Psoas muscle (tissue), 8 donors: ENCODE measurements around the gene IGFBP6. TPM values are rescaled to one million over a fixed set of nuclear protein-coding genes. Genes with fewer than 3 reads are reported as not detected.

ENCODE experiments used
- ATAC-seq, 4 donors: fragments of 200-7000 bp; cut with Tn5 transposase; one replicate each; pipeline ENCODE4 v1.9.1; 2020; ENCODE audit warnings: moderate library complexity in 3 of 4, mild to moderate bottlenecking in 2 of 4
- DNase-seq, 2 donors: peaks; one replicate each; pipeline ENCODE4 v3.0.0-alpha.2; 2020
- H3K27ac ChIP-seq: fragments of 200-600 bp; one replicate; pipeline ENCODE4 v1.8.0; 2022
- H3K27me3 ChIP-seq, 3 donors: fragments of 200-600 bp in 1 of 3; one replicate each; pipeline versions ENCODE4 v1.6.1 to v1.8.0; 2013 to 2022; ENCODE audit warnings: low read length in 2 of 3, mild to moderate bottlenecking in 2 of 3, moderate library complexity in 1 of 3; ENCODE audit not compliant: insufficient read depth in 3 of 3
- H3K36me3 ChIP-seq, 2 donors: fragments of 200-600 bp in 1 of 2; one replicate each; pipeline versions ENCODE4 v1.6.1 to v1.8.0; 2013 to 2022; ENCODE audit warnings: low read depth in 1 of 2, mild to moderate bottlenecking in 1 of 2, moderate library complexity in 1 of 2; ENCODE audit not compliant: insufficient read depth in 1 of 2
- H3K4me1 ChIP-seq: fragments of 200-600 bp; one replicate; pipeline ENCODE4 v1.8.0; 2022
- H3K4me3 ChIP-seq: fragments of 200-600 bp; one replicate; pipeline ENCODE4 v1.8.0; 2022; ENCODE audit warnings: mild to moderate bottlenecking
- H3K9me3 ChIP-seq: fragments of 200-600 bp; one replicate; pipeline ENCODE4 v1.8.0; 2022
- CTCF ChIP-seq: fragments of 200-600 bp; IDR thresholded peaks from one replicate; pipeline ENCODE4 v1.8.0; 2022; ENCODE audit warnings: antibody characterized with exemption
- WGBS, 3 donors: extraction: QIAGEN DNeasy Blood & Tissue Kit; methylation state at CpG; one replicate each; pipeline versions ENCODE4 v1.1.6 to v1.1.7; 2013; 5-methylcytosine and 5-hydroxymethylcytosine counted together
- intact Hi-C, 2 donors: fragments of 100-400 bp; cut with DNase I; formaldehyde crosslinking; loops; one replicate each; pipeline versions ENCODE4 v1.11.0 to v1.14.2; 2022
- polyA plus RNA-seq, 3 donors: library from polyadenylated mRNA; stranded (reverse); fragments of 200-250 nt; gene quantifications; one replicate each; pipeline ENCODE4 v1.2.3, GENCODE V29; 2013
- total RNA-seq, 4 donors: library from RNA; stranded (reverse); fragmentation: NEBNext Ultra II Directional in 2 of 4; extraction: Animal tissue kit (Norgen Biotek cat#: 25700) in 2 of 4; gene quantifications; one replicate each; pipeline versions ENCODE4 v1.2.1 to v1.2.4, GENCODE V29; 2021 to 2023
- donor health status: healthy with polysubstance abuse.
- donor health status: DM: no; HTN: no; CAD: no; lungs with moderate emphysema.
- donor health status: Bipolar disorder and iron deficiency.
- donor health status: healthy.
- donor health status: DM: yes; HTN: yes; CAD: no.
- donor health status: DM: no; HTN: no; CAD: no.
- donor health status: DM: no; HTN: no; CAD: no.
- donor health status: DM: yes; HTN: yes; CAD: no.

The IGFBP6 gene
- total and polyA plus RNA-seq, 7 donors: 6.4 to 27.0 (median 21.3) TPM

- Histone ChIP-seq H3K9me3 (peaks cover 9% of the 10 kb centered on the region), H3K36me3 (peaks cover 0 to under 1% of the 10 kb centered on the region in 2 donors), H3K4me1 (peaks cover 8% of the 10 kb centered on the region), H3K27me3 (no peaks in the 10 kb centered on the region), H3K4me3 (no peak overlapping the region), H3K27ac (no peak overlapping the region)
- no peak for DNase-seq
- intact Hi-C loops: no loop called here
- no peak for ATAC-seq
- no peak for TF ChIP-seq CTCF
- 67 to 86% (median 67%) methylated on average over 2 of the region's 2 CpGs for WGBS, 3 donors
Observed at GRCh38 chr12:53082637-53083175, 14.8 kb upstream of the IGFBP6 start.

GRCh38 chr12:53086361-53086760 is 11.1 kb upstream of the IGFBP6 start:
- Histone ChIP-seq H3K4me1 (no peaks in the 10 kb centered on the region), H3K27ac (no peak overlapping the region), H3K27me3 (no peaks in the 10 kb centered on the region), H3K36me3 (no peaks in the 10 kb centered on the region), H3K4me3 (no peak overlapping the region), H3K9me3 (peaks cover 9% of the 10 kb centered on the region)
- no peak for TF ChIP-seq CTCF
- 67 to 81% (median 69%) methylated on average over 3 of the region's 3 CpGs for WGBS, 3 donors
- DNase-seq (no peak), ATAC-seq (no peak)
- intact Hi-C loops: no loop called here

GRCh38 chr12:53090105-53090504 is 7.4 kb upstream of the IGFBP6 start:
- intact Hi-C loops: no loop called here
- no peak overlapping the region for H3K4me3 ChIP-seq
- H3K4me1 ChIP-seq: no peaks in the 10 kb centered on the region
- H3K9me3 ChIP-seq: peaks cover 5% of the 10 kb centered on the region
- H3K27ac ChIP-seq: no peak overlapping the region
- DNase-seq: no peak
- WGBS, 3 donors: 92 to 98% (median 94%) methylated on average over 6 of the region's 6 CpGs
- no peak for ATAC-seq
- H3K27me3 ChIP-seq: no peaks in the 10 kb centered on the region
- H3K36me3 ChIP-seq: no peaks in the 10 kb centered on the region
- TF ChIP-seq CTCF: no peak

- ATAC-seq: no peak
- TF ChIP-seq CTCF: no peak
- WGBS, 3 donors: 73 to 77% (median 76%) methylated on average over 2 of the region's 2 CpGs
- Histone ChIP-seq H3K9me3 (peaks cover under 1% of the 10 kb centered on the region), H3K27ac (no peak overlapping the region), H3K4me3 (no peak overlapping the region), H3K4me1 (no peaks in the 10 kb centered on the region), H3K27me3 (no peaks in the 10 kb centered on the region), H3K36me3 (no peaks in the 10 kb centered on the region)
- intact Hi-C loops: no loop called here
- no peak for DNase-seq
Observed at GRCh38 chr12:53090554-53090953, 6.9 kb upstream of the IGFBP6 start.

- no peak for ATAC-seq
- 76 to 82% (median 79%) methylated on average over 6 of the region's 6 CpGs for WGBS, 3 donors
- Histone ChIP-seq H3K27ac (no peak overlapping the region), H3K4me3 (no peak overlapping the region), H3K36me3 (no peaks in the 10 kb centered on the region), H3K27me3 (no peaks in the 10 kb centered on the region), H3K4me1 (no peaks in the 10 kb centered on the region), H3K9me3 (no peaks in the 10 kb centered on the region)
- no peak for DNase-seq
- TF ChIP-seq CTCF: no peak
- intact Hi-C loops: no loop called here
Observed at GRCh38 chr12:53091756-53092155, 5.7 kb upstream of the IGFBP6 start.
